HG02588 (cell line): ENCODE data around the gene MPPED1.

ENCODE experiments used
- ATAC-seq: cut with Tn5 transposase; IDR thresholded peaks from one replicate; pipeline ENCODE4 v1.9.1; 2021; ENCODE audit warnings: mild to moderate bottlenecking, moderate library complexity; ENCODE audit not compliant: unreplicated experiment

Gene MPPED1

DNA sequence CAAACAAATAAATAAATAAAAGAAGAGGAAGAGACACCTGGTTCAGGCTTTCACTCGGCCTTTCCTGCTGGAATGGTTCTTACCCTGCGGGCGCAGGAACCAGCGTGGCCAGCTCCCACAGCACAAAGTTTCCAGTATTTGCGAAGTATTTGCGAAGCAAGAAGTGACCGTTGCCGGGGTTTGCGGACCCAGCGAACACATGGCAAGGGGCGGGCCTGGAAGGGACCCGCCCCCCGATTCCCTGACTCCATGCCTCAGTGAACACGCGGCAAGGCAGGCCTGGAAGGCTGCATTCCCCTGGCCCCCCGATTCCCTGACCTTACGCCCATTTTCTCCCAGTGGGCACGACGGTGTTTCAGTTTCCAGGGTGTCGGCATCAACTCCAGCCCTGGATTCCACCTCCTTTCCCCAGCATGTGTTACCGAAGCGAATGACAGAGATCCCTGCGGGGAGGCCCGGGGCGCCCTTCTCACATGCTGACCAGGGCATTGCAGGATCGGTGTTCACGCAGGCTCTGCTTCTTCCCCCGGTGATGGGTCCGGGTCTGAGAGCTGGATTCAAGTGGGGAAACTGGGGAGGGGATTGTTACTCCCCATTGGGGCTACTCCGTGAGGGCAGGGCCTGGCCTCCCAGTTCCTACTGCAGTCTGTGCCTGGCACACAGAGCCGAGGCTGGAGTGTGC is 102.8 kb downstream of the MPPED1 start:
- ATAC-seq = no peak

DNA sequence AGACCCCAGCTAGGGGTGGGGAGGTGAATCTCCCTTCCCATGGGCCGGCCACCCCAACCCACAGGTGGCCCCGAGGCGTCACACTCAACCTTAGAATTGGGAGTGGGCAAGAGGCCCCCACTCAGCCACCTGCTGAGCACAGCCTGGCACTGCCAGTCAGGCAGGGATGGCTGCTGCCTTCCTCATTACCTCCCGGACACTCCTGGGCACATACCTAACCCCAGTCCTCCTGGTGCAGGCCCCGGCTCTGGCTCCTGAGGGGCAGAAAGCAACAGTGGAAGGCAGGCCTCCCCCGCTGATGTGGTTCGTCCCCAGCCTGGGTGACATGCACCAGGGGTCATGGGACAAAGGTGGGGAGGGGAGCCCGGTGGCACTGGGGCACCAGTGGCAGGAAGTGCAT is 103.6 kb downstream of the MPPED1 start:
- no peak for ATAC-seq

GRCh38 chr22:43515902-43516301 is 104.1 kb downstream of the MPPED1 start:
- ATAC-seq = no peak

DNA sequence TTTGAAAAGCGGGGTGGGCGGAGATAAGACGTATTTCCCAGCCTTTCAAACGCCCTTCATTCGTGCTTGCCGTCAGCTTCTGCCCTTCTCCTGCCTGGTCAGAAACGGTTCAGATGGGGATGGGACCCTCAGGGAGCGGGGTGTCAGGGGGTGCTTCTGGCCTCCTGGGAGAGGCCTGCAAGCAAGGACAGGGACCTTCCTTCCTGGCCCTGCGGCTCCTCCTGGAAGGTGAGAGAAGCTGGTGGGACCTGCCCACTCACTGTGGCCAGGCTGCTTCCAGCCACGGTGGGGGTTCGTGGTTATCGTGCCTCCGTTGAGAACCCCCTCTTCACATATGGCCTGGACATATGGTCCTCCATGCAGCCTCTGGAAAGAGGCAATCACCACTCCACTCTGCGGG is 104.6 kb downstream of the MPPED1 start:
- ATAC-seq = no peak

GRCh38 chr22:43516996-43517635 is 105.3 kb downstream of the MPPED1 start:
- ATAC-seq = no peak

DNA sequence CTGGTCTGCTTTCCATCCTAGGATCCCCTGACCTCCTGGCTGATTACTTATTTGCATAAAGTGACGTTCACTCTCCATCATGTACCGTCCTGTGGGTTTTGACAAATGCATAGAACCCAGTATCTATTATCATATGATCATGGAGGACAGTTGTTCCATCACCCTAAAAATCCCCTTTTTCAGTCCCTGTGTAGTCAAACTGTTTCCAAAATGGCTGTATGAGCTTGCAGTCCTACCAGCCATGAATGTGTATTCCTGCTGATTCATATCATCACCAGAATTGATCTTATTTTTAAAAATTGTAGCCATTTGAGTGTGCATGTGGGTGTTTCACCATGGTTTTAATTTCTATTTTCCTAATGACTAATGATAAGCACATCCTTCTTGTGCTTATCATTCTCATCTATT is 108.8 kb downstream of the MPPED1 start:
- ATAC-seq = no peak

DNA sequence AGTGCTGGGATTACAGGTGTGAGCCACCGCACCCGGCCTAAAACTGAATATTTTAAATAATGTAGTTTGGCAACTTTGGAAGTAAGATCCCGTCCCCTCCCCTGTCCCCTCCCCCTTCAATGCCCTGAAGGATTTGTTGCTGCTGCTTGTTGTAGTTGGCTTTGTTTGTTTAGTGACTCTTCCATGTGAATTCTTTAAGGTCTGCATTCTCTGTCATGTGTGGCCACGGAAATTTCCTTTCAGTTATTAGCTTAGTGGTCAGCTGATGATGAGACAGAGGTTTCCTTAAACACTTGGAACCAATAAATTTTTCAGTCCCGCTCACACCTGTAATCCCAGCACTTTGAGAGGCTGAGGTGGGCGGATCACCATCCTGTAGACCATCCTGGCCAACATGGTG is 109.9 kb downstream of the MPPED1 start:
- no peak for ATAC-seq

DNA sequence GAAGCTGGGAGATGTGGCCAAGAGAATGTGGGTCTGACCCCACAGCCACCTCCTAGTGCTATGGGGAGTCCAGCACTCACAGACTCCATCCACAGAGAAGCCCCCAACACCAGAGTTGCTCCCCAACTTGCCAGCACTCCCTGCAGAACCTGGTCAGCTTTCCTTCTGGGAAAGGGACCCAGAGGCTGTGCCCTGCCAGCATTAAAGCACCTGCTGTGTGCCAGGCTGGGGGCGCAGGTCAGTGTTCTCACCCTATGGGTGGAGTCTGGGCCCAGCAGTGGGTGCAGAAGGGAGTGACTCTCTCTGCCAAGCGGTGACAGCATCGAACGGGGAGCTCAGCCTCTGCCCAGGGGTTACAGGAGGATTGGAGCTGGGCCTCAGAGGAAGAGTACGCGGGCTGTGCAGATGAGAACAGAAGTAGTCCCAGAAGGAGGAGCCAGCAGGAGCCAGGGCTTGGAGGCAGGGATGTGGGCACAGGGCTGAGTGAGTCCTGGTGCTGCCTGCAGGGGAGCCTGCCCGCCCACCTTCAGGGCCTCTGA is 114.4 kb downstream of the MPPED1 start:
- ATAC-seq = no peak

DNA sequence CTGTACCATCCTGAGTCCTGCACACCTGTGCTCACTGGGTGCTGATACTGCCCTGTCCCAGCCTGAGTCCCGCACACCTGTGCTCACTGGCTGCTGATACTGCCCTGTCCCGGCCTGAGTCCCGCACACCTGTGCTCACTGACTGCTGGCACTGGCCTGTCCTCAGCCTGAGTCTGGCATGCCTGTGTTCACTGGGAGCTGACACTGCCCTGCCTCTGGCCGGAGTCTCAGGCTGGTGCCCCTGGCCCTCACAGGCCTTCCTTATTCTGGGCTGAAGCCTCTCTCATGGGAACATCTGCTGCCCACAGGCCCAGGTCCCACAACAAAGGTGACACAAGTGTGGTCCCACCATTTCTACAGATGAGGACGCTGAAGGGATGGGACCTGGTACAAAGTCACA is 115.1 kb downstream of the MPPED1 start:
- no peak for ATAC-seq

DNA sequence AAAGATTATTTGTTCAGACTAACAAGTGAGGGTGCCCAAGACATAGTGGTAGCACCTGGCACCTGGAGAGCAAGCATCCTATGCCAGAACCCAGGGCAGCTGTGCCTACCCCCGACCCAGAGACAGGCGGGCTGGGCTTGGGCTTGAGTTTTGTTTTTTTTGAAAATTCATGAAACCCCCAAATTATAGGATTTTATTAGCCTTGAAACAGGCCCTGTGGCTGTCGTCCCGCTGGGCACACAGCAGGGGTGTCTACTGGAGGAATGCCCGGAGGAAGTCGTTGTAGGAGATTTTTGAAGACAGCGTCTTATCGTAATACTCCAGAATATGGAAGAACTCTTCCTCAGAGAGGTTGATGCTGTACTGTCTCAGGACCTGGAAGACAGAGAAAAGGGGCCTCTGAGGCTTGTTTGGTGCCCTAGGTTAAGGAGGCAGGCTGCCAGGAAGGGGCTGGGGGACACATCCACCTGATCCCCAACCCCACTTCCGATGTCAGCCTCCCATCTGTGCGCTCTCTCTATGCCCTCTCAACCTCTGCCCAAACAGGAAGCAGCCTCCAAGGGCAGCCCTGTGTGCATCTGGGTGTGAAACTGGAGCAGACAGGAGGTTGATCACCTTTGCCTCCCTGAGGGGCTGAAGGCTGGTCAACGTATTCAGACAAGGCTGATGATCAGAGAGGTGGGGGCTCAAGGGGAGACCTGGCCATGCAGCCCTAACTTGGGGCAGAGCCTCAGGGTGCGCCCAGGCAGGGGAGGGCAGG is 117.0 kb downstream of the MPPED1 start:
- ATAC-seq = no peak

- ATAC-seq = no peak
Observed at GRCh38 chr22:43529461-43529860, 117.6 kb downstream of the MPPED1 start.

- ATAC-seq = no peak
Observed at GRCh38 chr22:43529934-43530333, 118.1 kb downstream of the MPPED1 start.

DNA sequence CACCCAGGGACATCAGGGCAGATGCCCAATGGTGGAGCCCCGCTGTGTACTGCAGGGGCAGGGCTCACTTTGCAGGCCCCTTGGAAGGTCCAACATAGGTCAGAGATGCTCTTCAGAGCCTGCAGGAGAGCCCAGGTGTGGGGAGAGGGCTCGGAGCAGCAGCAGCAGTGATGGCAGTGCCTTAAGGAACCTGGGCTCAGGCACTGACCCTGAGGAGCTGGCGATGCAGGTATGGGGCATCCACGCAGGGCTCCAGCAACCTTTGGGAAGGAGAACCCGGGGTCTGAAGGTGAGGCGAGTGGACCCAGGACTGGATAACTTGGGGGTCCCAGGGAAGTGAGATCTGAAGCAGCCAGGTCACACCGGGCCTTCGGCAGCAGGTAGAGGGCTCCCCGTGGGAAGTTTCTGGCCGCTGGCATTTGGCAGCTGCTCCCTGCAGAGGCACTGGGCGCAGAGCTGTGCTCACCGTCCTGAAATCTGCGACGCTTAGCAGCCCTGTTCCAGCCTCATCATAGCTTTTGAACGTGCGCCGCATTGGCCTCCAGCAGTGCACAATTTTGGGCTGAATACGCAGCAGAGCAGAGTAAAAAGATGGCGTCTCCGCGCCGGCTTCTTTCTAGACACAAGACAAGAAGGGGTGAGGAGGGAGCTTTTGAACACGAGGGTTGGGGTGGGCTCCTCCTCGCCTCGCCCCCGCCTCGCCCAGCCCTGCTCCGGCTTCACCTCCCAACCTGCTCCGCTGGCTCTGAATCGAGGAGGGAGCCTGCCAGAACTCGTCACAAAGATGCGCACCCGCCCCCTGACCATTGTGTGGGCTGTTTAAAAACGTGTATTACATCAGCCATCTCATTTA is 118.8 kb downstream of the MPPED1 start:
- ATAC-seq = no peak

- no peak for ATAC-seq
Observed at GRCh38 chr22:43531651-43532050, 119.8 kb downstream of the MPPED1 start.

- no peak for ATAC-seq
Observed at GRCh38 chr22:43532301-43533155, 120.7 kb downstream of the MPPED1 start.

GRCh38 chr22:43533156-43533530 is 121.3 kb downstream of the MPPED1 start:
- no peak for ATAC-seq

DNA sequence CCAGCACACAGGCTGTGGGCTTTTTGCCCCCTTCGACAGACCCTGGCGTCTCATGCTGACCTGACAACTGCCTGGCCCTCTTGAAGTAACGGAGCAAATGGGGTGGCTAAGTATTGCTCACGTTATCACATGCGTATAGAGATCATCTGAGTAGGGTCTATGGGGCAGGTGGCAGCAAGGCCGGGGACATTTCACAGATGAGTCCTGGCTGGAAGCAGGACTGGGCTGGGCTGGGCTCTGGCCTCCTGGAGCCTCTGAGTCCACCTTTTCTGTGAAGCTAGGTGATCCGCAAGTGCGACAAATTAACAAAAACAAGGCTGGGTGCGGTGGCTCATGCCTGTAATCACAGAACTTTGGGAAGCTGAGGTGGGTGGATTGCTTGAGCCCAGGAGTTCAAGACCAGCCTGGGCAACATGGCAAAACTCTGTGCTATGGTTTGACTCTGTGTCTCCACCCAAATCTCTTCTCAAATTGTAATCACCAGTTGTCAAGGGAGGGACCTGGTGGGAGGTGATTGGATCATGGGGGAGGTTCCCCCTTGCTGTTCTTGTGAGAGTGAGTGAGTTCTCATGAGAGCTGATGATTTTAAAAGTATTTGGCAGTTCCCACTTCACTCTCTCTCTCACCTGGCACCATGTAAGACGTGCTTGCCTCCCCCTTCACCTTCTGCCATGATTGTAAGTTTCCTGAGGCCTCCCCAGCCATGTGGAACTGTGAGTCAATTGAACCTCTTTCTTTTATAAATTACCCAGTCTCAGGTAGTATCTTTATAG is 122.0 kb downstream of the MPPED1 start:
- no peak for ATAC-seq

GRCh38 chr22:43534916-43535315 is 123.1 kb downstream of the MPPED1 start:
- no peak for ATAC-seq

DNA sequence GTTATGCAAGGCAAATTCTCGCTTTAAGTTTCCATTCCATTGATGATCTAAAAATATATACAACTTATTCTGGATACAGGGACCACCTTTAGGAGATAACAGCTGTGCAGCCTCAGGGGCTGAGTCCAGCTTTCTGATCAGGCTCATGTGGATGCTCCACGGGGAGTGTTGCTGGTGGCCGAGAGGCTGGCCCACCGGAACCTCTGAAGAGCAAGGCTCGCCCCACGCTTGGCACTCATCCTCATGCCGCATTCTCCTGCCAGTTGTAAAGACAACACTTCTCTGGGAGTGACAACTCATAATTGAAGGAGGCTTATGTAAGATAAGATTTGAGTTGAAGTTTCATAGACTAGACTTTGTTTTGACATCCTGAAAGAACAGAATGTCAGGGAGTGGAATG is 123.5 kb downstream of the MPPED1 start:
- ATAC-seq = no peak
